Stimulated activated naive CD4-positive, alpha-beta T cell (primary cell): ENCODE measurements around the gene PRRX1.

Source experiments
- DNase-seq, 6 experiments: peaks; one replicate each; lab custom pipeline; 2025; lab: John Stamatoyannopoulos, UW

PRRX1 gene

DNA sequence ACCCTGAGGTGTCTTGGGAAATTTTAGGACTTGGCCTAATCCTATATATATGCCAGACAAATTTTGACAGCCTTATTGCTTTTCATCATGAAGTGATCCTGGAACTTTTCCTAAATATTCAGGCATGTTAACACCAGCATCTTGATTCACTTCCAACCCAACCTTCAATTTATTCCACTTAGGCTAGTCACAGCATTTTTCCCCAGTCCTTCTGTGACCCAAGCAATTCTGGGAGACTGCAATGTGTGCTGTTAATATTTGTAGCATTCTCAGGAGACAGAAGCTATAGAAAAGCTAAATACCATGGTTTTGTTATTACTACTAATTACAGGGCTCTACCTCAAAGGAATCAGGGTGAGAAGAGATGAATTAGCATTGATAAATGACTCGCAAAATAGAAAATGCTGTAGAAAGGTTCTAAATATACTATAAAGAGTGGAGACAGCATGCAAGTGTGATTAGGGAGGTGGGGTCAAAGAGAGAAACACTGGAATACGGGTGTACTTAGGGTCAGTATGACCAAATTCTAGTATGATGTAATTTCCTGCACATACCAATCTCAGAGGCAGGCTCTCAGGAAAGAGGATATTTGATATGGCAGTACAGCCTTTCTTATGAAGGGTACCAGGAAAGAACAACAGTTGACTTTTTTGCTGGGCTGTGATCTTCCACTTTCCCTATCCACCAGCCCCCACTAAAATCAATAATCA lies 29.1 kb downstream of the PRRX1 start:
- DNase-seq, result no peak

DNA sequence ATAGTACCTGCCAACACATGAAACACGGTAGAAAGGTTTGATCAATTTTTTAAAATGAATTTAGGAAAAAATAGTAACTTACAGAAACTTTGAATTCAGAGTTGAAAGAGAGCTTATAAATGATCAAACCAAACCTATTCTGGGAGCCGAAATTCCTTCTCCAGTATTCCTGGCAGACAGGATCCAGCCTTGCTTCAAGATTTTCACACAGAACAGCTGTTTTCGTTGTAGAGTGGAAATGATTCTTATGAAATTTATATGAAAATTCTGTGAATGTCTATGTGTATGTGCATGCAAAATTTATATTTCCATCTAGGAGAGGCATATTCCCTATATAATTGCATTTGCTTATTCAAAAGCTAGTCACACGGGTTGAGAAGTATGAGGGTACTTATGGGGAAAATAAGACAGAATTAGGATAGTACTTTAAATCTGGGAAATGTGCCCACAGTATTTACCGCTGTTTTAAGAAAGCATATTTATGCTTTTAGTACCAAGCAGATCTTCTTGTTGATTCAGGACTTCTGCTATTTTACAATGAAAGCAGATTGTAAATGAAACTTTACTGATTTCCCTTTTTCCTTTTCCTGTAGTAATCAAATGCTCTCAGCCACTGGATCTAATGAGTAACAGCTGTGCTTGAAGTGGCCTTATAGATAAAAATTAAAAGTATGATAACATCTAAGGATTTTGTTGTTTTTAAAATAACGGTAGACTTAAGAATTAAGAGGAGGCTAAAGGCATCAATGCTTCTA lies 30.4 kb downstream of the PRRX1 start:
- no peak for DNase-seq

DNA sequence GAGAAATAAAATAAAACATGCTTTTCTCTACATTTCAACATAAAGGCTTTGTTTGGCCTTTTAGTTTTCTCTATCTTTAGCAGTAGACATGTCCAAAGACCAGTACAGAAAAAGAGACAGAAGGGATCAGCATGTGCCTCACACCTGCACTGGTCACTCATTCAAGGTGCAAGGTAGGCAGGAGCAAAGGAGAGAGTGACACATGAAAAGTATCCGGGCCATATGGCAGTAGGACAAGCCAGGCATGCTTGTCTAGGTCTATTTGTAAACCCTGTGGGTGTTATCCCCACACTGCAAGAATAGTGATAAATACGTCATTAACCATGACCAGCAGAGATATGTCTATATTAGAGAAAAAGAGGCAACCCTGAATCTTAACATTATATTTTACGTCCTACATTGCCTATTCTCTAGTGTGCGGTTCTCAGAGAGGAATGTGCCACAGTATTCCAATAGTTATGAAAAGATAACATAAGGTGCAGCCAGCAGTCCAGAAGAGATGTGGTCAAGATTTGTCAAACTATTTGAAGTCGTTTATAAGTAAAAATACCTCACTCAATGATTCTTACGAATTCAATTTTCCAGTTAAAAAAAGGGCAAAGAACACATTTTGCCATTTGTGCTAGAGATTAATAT lies 32.1 kb downstream of the PRRX1 start:
- DNase-seq, result no peak

DNA sequence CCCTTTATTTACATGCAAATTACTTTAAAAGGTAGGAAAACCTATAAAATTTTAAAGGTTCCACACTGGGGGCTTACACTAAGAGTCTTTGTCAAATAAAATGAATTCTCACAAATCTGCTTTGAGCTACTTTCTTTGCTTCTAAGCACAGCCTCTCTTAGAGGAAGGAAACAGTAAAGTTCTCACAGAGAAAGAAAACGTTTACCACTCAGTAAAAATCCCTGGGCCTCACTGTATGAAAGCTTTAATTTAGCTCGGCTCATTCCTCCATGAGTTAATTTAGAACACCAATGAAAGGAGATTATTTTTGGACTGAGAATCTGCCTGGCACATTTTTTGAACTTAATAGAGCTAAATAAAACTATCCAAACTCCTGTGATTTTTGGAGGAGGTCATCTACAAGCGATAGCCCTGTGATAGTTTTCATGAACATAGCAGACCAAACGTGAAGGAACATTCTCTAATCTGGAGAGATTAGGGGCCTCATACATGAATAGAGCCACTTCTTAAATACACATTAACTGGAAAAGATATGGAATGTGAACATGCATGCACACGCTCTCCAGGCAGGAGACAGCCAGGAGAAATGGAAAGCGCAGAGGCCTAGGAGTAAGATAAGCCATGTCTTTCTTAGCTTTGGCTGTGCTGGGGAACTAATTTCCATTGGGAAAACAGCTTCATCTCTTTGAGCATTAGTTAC lies 32.8 kb downstream of the PRRX1 start:
- DNase-seq, result no peak

DNA sequence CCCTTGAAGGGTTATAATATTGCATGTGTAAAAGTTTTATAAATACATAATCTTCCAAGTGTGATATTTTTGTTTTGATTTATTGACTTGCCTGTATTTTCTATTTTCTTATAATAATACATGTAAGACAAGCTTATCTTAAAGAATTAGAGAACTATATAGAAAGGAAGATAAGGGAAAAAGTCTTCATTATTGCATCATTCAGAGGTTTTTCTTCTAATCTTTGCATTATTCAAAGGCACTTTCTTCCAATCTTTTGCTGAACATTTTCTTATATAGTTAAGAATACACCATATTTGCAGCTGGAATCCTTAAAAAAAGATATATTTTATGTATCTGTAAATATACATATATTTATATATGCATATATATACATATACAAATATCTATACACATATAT lies 33.4 kb downstream of the PRRX1 start:
- DNase-seq, result no peak

DNA sequence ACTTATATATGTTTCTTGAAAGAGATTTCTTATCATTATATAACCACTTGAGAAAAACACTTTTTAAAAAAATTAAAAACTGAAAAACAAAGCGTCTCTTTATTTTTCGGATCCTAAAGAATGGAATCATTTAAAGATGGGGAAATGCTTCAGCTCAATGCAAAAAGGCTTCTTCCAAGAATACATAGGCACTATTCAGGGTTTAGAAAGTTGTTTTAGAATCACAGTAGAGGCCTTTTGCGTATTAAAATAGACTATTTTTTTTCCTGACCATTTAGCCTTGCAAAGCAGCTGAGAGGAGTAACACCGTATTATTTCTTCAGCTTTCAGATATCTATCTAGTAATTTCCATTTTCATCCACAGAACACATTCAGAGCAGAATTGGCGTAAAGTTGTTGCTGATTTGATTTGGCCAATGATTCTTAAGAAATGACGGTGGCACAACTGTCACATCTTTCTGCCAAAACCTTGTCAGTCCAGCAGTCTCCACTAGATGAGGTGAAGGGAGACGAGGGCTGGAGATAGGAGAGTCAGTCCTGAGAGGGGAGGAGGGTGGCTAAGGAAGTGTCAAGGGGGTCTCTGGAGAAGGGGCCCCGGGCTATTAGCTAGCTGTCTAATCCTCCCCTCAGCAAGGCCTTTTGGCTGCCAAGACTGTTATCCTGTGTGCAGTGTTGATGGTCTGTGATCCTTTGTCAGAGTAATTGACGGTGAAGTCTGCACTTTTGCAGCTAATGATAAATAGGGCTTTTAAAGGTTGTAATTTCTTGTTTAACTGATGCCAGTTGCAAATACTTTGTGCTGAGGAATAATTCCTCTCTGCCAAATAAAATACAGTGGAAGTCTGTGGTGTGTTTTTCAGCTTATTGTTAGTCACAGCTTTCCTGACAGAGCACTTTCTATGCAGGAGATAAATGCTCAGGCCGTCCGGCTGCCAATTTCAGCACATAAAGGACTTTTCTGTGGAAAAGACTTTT lies 34.7 kb downstream of the PRRX1 start:
- DNase-seq, result no peak

DNA sequence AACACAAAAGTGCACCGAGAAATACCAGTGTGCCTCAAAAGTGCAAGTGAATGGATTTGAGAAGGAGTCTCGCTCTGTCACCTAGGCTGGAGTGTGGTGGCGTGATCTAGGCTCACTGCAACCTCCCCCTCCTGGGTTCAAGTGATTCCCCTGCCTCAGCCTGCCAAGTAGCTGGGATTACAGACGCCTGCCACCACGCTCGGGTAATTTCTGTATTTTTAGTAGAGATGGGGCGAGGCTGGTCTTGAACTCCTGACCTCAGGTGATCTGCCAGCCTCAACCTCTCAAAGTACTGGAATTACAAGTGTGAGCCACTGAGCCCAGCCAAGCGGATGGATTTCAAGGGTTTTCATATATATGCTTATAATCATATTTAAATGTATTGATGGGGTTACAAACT lies 35.8 kb downstream of the PRRX1 start:
- no peak for DNase-seq

DNA sequence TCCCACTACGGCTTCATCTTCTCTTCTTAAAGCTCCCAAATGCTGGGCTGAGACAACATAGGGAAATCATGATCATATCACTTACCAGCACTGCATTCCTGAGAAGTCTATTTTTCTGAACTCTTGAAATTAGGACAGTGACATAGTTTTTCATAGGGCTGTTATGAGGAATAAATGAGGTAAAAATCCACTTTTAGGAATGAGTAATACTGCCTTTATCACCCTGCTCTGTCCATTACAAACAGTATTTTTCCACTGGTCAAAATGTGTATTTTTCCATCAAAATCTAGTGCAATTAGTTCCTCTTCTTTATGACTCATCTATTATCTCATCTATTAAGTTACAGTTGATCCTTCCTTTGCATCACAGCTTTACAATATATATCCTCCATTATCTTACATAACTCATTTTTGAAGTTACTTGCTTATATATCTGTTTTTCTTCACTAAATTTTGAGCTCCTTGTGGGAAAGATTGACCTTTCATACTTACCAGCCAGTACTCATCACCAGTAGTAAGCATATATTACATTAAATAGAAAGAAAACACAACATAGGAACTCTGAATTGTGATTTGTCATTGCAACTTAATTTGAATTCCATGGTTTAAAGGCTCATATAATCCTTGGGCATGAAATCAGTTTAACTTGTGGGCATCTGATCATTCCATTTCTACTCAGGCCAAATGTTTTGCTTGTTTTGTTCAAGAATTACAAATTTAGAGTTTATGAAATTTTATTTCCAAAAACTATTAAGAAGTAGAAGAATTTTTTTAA lies 37.1 kb downstream of the PRRX1 start:
- DNase-seq, result no peak

DNA sequence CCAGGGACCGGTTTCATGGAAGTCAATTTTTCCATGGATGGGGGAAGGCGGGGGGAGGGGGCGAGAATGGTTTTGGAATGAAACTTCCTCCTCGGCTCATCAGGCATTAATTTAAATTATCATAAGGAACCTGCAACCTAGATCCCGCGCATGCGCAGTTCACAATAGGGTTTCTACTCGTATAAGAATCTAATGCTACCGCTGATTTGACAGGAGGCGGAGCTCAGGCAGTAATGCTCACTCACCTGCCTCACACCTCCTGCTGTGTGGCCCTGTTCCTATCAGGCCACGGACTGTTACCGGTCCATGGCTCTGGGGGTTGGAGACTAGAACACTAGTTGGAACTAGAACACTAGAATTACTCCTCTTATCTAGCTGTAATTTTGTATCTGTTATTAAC lies 38.0 kb downstream of the PRRX1 start:
- DNase-seq, result no peak

DNA sequence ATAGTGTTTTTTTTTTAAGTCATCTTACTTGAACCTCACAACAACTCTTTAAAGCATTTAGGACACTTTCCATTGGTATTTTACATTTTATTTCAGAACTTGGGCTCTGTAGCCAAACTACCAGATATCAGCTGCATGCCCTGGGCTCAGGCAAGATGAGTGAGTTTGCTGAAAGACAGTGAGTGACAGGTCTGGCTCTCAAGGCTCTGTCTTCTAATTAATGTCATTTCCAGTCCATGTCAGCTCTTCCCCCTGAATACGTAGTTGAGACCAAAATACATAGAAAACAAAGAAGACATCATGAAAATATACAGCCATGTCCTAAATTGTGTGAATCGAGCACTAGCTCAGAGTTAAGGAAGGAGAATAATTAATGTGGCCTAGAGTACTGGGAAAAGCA lies 39.7 kb downstream of the PRRX1 start:
- no peak for DNase-seq

DNA sequence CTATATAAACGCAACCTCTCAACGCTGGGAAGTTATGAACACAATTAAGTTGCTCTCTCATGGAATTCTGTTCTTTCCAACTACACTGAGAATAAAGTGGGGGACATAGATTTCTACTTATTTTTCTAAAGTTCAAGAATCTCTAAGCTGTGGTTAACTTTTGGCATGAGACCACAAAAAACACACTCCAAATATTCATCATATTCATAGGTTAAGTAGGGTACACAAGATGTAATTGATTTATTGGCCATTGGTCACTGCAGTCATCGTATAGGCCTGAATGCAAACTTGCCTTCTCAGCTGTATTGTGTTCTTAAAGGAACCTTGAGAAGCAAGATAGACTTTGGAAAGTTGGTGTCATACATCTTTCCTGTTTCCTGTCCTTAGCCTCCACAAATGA lies 40.3 kb downstream of the PRRX1 start:
- DNase-seq, result no peak

DNA sequence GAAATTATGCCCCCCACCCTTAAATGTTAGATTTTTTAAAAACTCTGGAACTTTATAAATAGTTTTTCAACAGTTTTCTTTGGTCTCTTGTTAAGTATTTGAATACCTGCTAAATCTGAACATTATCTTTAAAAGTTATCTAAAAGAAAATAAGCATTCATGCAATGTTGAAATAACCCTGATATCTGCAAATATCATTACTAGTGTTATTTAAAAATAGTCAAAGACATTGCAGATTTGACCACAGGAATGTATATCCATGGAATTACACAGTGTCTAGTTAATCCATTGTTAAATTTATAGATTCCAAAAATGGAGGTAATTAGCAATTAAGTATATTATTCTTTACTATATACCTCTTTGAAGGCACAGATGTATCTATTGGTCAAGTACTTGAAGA lies 42.0 kb downstream of the PRRX1 start:
- no peak for DNase-seq

DNA sequence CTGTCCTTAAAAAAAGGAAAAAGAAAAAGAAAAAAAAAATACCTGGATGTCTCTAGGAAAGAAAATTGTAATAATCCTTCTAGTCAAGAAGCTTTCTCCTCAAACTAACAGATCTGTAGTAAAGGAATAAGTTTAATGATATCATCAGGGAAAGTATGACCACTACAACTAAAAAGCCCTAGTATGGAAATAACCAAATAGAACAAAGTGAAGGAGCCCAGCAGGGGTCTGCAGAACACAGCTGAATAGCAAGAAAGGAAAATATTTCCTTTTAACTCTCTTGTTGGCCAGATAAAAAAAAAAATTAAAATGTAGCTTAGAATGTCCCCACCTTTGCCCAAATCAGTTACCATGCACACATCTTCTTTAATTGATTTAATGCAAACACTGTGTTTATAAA lies 43.2 kb downstream of the PRRX1 start:
- no peak for DNase-seq

DNA sequence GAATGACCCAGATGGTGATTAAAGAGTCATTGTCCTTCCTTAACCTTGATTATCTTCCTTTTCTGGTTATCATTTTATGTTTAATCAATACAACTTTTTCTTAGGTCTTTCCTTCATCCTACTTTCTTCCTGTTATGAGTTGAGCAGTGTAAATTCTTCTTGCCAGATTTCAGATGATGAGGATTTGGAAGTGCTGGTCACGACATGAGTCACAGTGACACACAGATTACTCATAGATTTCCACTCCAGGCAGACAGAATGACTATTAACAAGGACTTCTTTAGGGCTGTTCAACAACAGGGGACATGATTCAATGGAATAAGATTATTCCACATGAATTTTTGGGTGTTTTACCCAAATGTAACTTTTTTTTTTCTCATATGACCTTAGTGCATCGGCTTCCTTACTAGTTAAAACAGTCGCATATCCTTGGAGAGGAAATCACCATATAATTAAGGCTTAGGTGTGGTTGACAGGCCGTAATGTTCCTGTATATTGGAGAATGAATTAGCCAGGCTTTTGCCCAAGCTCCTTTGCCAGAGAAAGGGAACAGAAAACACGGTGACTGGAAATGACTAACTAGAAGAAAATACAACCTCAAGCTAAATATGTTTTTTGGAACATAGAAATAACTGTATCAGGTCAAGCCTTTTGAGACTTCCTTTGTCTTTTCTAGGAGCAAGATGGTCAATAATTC lies 44.2 kb downstream of the PRRX1 start:
- no peak for DNase-seq

DNA sequence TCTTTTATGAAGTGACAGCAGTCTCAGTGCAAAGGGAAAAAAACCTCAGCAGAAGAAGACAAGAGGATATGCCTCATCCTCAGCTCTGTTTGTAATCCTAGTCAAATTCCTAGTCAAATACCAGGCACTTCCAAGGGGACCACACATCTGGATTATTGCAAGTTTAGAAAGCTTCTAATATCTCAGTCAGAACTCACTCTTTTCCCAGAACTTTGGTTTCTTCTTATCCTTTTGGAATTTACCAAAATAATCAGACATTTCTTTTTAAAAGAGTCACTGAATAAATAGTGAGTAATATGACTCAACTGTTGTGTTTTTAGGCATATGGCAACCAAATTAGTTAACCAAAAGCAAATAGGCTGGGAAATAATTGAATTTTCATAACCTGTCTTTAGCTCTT lies 47.8 kb downstream of the PRRX1 start:
- DNase-seq, result no peak

DNA sequence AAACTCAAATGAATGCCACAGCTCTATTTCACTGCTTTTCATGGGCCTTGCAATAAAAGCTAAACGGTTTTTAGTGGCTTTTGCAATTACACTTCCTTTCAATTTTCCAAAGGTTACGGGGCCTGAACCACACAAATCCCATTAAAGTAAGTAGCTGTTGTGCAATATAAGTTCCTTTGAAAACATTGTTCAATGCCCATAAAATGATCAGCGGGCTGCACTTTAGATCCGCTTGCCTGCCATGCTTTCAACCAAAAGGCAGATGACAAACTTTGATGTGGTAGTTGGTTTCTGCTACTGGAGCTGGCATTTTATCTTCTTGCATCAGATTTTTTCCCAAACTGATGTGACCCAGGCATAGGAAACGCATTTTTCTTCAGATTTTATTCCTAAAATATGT lies 50.2 kb downstream of the PRRX1 start:
- no peak for DNase-seq

DNA sequence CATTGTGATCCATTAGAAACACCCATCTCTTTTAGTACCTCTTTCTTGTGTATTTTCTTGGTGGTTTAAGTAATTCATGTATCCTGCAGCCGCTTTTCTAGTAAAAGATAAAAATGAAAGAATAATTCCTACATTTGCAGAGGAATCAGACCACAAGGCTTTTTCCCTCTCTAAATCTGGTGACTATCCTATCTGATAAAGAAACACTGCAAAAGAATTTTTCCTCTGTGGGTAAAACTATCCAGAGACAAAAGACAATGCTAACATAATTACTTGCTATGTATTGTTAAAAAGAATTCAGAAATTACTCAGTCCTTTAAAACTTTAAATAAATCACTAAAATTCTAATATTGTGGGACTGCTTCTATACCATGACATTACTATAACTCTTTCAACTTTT lies 51.0 kb downstream of the PRRX1 start:
- no peak for DNase-seq

DNA sequence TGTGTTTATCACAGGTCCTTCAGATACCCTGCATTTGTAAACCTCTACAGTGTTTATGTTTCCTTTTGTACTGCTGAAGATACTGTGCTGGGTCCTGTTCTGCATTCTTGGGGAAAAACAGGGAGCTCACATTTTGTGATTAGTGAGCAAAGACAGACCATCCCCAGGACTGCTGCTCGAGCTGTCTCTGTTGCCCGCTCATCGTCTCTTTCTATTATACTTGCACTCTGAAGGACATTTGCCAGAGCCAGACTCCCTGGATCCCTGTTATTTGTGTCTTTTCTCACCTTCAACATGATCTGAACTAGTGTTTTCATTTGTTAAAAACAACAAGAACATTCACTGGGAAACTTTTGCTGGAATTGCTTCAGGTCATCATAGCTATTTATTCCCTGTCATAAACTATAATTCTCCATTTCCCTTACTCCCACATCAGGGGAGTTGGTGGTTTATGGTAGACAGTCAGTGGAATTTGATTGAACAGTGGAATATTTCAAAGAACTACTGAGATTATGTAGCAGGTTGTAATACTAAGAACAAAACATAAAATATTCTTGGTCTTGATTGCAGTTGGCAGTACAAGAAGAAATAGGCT lies 53.0 kb downstream of the PRRX1 start:
- no peak for DNase-seq

DNA sequence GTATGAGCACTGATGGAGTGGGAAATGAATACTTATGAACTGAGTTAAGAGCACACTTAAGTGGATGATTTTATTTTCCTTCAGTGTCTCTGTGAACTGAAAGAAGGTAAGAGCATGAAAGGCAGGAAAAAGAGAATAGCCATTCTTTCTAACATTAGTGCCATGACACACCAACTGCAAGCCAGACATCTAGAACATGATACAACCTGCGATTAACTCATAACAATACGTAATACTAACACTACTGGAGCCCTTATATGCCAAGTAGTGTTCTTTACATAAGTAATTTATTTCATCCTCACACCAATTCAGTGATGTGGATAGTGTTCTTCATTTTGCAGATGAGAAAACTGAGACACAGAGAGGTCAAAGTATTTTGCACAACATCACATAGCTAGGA lies 56.7 kb downstream of the PRRX1 start:
- no peak for DNase-seq

DNA sequence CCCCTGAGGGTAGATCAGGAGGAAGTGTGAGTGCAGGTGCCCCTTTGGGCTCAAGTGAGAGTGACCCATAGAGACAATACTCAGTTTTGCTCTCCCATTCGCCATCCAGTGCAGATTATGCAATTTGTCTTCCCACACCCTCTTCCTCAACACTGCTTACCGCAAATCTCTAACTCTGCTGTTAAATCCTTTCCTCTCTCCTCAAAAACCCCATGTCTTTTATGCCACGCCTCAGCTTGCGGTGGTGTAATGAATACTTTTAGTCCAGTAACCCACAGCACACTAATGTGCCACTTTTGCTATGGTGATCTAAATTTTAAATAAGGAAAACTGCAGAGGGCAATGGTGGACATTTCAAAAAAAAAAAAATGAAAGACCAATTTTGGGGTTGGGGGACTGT lies 57.7 kb downstream of the PRRX1 start:
- DNase-seq, result no peak
